Measurements from ENCODE around the gene PEAK3.

GRCh38 chr19:2317756-2318155 is 35.8 kb upstream of the PEAK3 start:
- TF ChIP-seq CTCF (IDR thresholded peaks at IDR 0.05), result no peak
- TF ChIP-seq POLR2A (IDR thresholded peaks at IDR 0.05), result no peak

Measured in uterus (tissue), 2 donors.